Head of caudate nucleus (tissue), 42 donors: ENCODE results near the gene ACSS1.
"Not testable (repeated sequence)": the region's sequence is repeated elsewhere in the genome, so short reads cannot be mapped to it uniquely, and the experiment has no call there.

Source experiments
- DNase-seq, 42 donors: peaks; one replicate each; pipeline versions ENCODE4 v3.0.0 to v3.0.0-alpha.2; 2020 to 2021; ENCODE audit warnings: mixed read lengths in 7 of 42
- intact Hi-C: fragments of 100-400 bp; cut with DNase I; formaldehyde crosslinking; loops from one replicate; pipeline ENCODE4 v1.15.0; 2022

The ACSS1 gene

GRCh38 chr20:25008388-25009217, 49.3 kb downstream of the ACSS1 start:
- DNase-seq = peak in 20 of 42 donors; percentile 1 to 38 (median 12)
- intact Hi-C loops = no loop called here

- intact Hi-C loops = no loop called here
- peak in 18 of 42 donors; percentile 0 to 41 (median 14) for DNase-seq
Measured at GRCh38 chr20:25007491-25008305, 50.2 kb downstream of the ACSS1 start.

- intact Hi-C loops = no loop called here
- peak in 18 of 42 donors; percentile 1 to 42 (median 16) for DNase-seq
Measured at GRCh38 chr20:25006431-25007167, 51.3 kb downstream of the ACSS1 start.

- intact Hi-C loops = no loop called here
- peak in 19 of 42 donors; percentile 3 to 41 (median 14) for DNase-seq
Measured at GRCh38 chr20:25005661-25006060, 52.3 kb downstream of the ACSS1 start.

- intact Hi-C loops = no loop called here
- DNase-seq = peak in 25 of 42 donors; percentile 8 to 58 (median 24)
Measured at GRCh38 chr20:25005220-25005619, 52.7 kb downstream of the ACSS1 start.

GRCh38 chr20:25003002-25003401, 54.9 kb downstream of the ACSS1 start:
- intact Hi-C loops = no loop called here
- no peak for DNase-seq

GRCh38 chr20:25001323-25001722, 56.6 kb downstream of the ACSS1 start:
- DNase-seq, intact Hi-C loops: not testable (repeated sequence)

- intact Hi-C loops = no loop called here
- peak in 26 of 42 donors; percentile 19 to 73 (median 46) for DNase-seq
Measured at GRCh38 chr20:25000268-25000801, 57.6 kb downstream of the ACSS1 start.

- intact Hi-C loops = loop anchor here (5.0 kb wide), 1 partner anchor 33 kb away; no protein-coding TSS in a partner anchor
- peak in 12 of 42 donors; percentile 2 to 35 (median 10) for DNase-seq
Measured at GRCh38 chr20:24999568-24999967, 58.4 kb downstream of the ACSS1 start.

- DNase-seq = peak in 18 of 42 donors; percentile 1 to 40 (median 10)
Measured at GRCh38 chr20:24998631-24999445, 59.1 kb downstream of the ACSS1 start.

GRCh38 chr20:24998121-24998520, 59.8 kb downstream of the ACSS1 start:
- DNase-seq = peak in 9 of 42 donors; percentile 0 to 34 (median 6)

More at GRCh38 chr20:24998631-24999445, 59.1 kb downstream of the ACSS1 start:
- intact Hi-C loops = loop anchor here (5.0 kb wide), 1 partner anchor 33 kb away; no protein-coding TSS in a partner anchor

GRCh38 chr20:24996449-24997377, 61.2 kb downstream of the ACSS1 start:
- intact Hi-C loops = loop anchor here (5.0 kb wide), 1 partner anchor 36 kb away; no protein-coding TSS in a partner anchor
- peak in 13 of 42 donors; percentile 5 to 37 (median 8) for DNase-seq

More at GRCh38 chr20:24998121-24998520, 59.8 kb downstream of the ACSS1 start:
- intact Hi-C loops = loop anchor here (5.0 kb wide), 1 partner anchor 34 kb away; no protein-coding TSS in a partner anchor

- DNase-seq = peak in 15 of 42 donors; percentile 8 to 42 (median 16)
- intact Hi-C loops = loop anchor here (2.0 to 5.0 kb wide), 2 partner anchors 36 to 69 kb away; no protein-coding TSS in a partner anchor
Measured at GRCh38 chr20:24995741-24996448, 62.0 kb downstream of the ACSS1 start.

GRCh38 chr20:24994470-24995368, 63.2 kb downstream of the ACSS1 start:
- peak; percentile 72 to 97 (median 90) for DNase-seq
- intact Hi-C loops = loop anchor here (2.0 to 5.0 kb wide), 6 partner anchors 38 to 398 kb away; partner anchors contain the start of genes ABHD12, ENTPD6 and PYGB

GRCh38 chr20:24994186-24994465, 63.8 kb downstream of the ACSS1 start:
- intact Hi-C loops = loop anchor here (2.0 to 5.0 kb wide), 5 partner anchors 71 to 398 kb away; partner anchors contain the start of genes ABHD12, ENTPD6 and PYGB
- no peak for DNase-seq
